ENCODE data around the gene CREB5. TPM values are rescaled to one million over a fixed set of nuclear protein-coding genes. Genes with fewer than 3 reads are reported as not detected.

The CREB5 gene
- total RNA-seq, 1 experiment from 2014 or later, result 19.2 TPM

GRCh38 chr7:28469562-28469961 is 57.2 kb downstream of the CREB5 start:
- intact Hi-C loops (cut with micrococcal nuclease; ENCODE audit: unreplicated experiment), result no loop called here
- Mint-ChIP-seq H3K4me3 (ENCODE audit: low read depth, unreplicated experiment) (no peak overlapping the region), H3K4me1 (ENCODE audit: low read depth, unreplicated experiment) (no peaks in the 10 kb centered on the region), H3K27me3 (ENCODE audit: unreplicated experiment) (no peaks in the 10 kb centered on the region), H3K36me3 (ENCODE audit: insufficient read depth, unreplicated experiment) (no peaks in the 10 kb centered on the region), H3K9me3 (ENCODE audit: low read depth, unreplicated experiment) (peaks cover 4% of the 10 kb centered on the region), H3K27ac (ENCODE audit: unreplicated experiment) (no peak overlapping the region)
- BruUV-seq (replicated peaks), result no TSS peak
- CTCF ChIA-PET, result interaction anchor here (1.2 kb wide), 1 partner anchor 15 kb away, joined by 5 read pairs; no protein-coding TSS in a partner anchor
- no peak for TF ChIP-seq CTCF (IDR thresholded peaks at IDR 0.05; ENCODE audit: unreplicated experiment)
- DNase-seq, result no peak

DNA sequence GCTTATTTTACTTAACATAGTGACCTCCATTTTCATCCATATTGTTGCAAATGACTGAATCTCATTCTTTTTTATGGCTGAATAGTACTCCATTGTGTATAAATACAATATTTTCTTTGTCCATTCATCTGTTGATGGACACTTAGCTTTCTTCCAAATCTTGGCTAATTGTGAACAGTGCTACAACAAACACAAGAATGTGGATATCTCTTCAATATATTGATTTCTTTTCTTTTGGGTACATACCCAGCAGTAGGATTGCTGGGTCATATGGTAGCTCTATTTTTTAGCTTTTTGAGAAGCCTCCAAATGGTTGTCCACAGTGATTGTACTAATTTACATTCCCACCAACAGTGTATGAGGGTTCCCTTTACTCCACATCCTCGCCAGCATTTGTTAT is 58.0 kb downstream of the CREB5 start:
- CTCF ChIA-PET, result no interaction called here
- no peaks in the 10 kb centered on the region for H3K36me3 Mint-ChIP-seq (ENCODE audit: insufficient read depth, unreplicated experiment)
- no peak for DNase-seq
- no peaks in the 10 kb centered on the region for H3K4me1 Mint-ChIP-seq (ENCODE audit: low read depth, unreplicated experiment)
- intact Hi-C loops (cut with micrococcal nuclease; ENCODE audit: unreplicated experiment), result no loop called here
- no peaks in the 10 kb centered on the region for H3K27me3 Mint-ChIP-seq (ENCODE audit: unreplicated experiment)
- peaks cover 4% of the 10 kb centered on the region for H3K9me3 Mint-ChIP-seq (ENCODE audit: low read depth, unreplicated experiment)
- H3K4me3 Mint-ChIP-seq (ENCODE audit: low read depth, unreplicated experiment), result no peak overlapping the region
- no TSS peak for BruUV-seq (replicated peaks)
- H3K27ac Mint-ChIP-seq (ENCODE audit: unreplicated experiment), result no peak overlapping the region
- no peak for TF ChIP-seq CTCF (IDR thresholded peaks at IDR 0.05; ENCODE audit: unreplicated experiment)

GRCh38 chr7:28472332-28472731 is 60.0 kb downstream of the CREB5 start:
- intact Hi-C loops (cut with micrococcal nuclease; ENCODE audit: unreplicated experiment), result no loop called here
- BruUV-seq (replicated peaks), result no TSS peak
- CTCF ChIA-PET, result interaction anchor here (0.7 kb wide), 1 partner anchor 139 kb away, joined by 7 read pairs; no protein-coding TSS in a partner anchor
- Mint-ChIP-seq H3K9me3 (ENCODE audit: low read depth, unreplicated experiment) (peaks cover 4% of the 10 kb centered on the region), H3K36me3 (ENCODE audit: insufficient read depth, unreplicated experiment) (no peaks in the 10 kb centered on the region), H3K4me1 (ENCODE audit: low read depth, unreplicated experiment) (no peaks in the 10 kb centered on the region), H3K27me3 (ENCODE audit: unreplicated experiment) (no peaks in the 10 kb centered on the region), H3K4me3 (ENCODE audit: low read depth, unreplicated experiment) (no peak overlapping the region), H3K27ac (ENCODE audit: unreplicated experiment) (no peak overlapping the region)
- no peak for TF ChIP-seq CTCF (IDR thresholded peaks at IDR 0.05; ENCODE audit: unreplicated experiment)
- no peak for DNase-seq

- peaks cover 4% of the 10 kb centered on the region for H3K9me3 Mint-ChIP-seq (ENCODE audit: low read depth, unreplicated experiment)
- no peak for DNase-seq
- intact Hi-C loops (cut with micrococcal nuclease; ENCODE audit: unreplicated experiment), result no loop called here
- no TSS peak for BruUV-seq (replicated peaks)
- no peaks in the 10 kb centered on the region for H3K36me3 Mint-ChIP-seq (ENCODE audit: insufficient read depth, unreplicated experiment)
- no peak overlapping the region for H3K27ac Mint-ChIP-seq (ENCODE audit: unreplicated experiment)
- no peak overlapping the region for H3K4me3 Mint-ChIP-seq (ENCODE audit: low read depth, unreplicated experiment)
- CTCF ChIA-PET, result no interaction called here
- H3K4me1 Mint-ChIP-seq (ENCODE audit: low read depth, unreplicated experiment), result no peaks in the 10 kb centered on the region
- no peak for TF ChIP-seq CTCF (IDR thresholded peaks at IDR 0.05; ENCODE audit: unreplicated experiment)
- H3K27me3 Mint-ChIP-seq (ENCODE audit: unreplicated experiment), result no peaks in the 10 kb centered on the region
Observed at GRCh38 chr7:28473571-28474281, 61.4 kb downstream of the CREB5 start.

Data from Calu3 (cell line).